Type B pancreatic cell (in vitro differentiated cells): Measurements from ENCODE around the gene NRXN2. TPM values are rescaled to one million over a fixed set of nuclear protein-coding genes. Genes with fewer than 3 reads are reported as not detected.

Experiments
- DNase-seq: peaks from one replicate; pipeline ENCODE4 v3.0.0; 2021; ENCODE audit warnings: mixed read lengths; ENCODE audit not compliant: unreplicated experiment; ENCODE audit errors: extremely low spot score
- H3K27ac Mint-ChIP-seq: 2 replicates; pipeline ENCODE4 v1.8.0; 2021; ENCODE audit warnings: mild to moderate bottlenecking, mixed read lengths
- H3K27me3 Mint-ChIP-seq: 2 replicates; pipeline ENCODE4 v1.8.0; 2021; ENCODE audit warnings: mixed read lengths
- H3K36me3 Mint-ChIP-seq: 2 replicates; pipeline ENCODE4 v1.8.0; 2021; ENCODE audit warnings: mixed read lengths
- H3K4me1 Mint-ChIP-seq: one replicate; pipeline ENCODE4 v1.8.0; 2021; ENCODE audit warnings: mixed read lengths; ENCODE audit not compliant: unreplicated experiment
- H3K4me3 Mint-ChIP-seq: 2 replicates; pipeline ENCODE4 v1.8.0; 2021; ENCODE audit warnings: mild to moderate bottlenecking, mixed read lengths
- H3K9me3 Mint-ChIP-seq: 2 replicates; pipeline ENCODE4 v1.8.0; 2021; ENCODE audit warnings: mixed read lengths
- CTCF ChIP-seq: fragments of 200-600 bp; sonication (generic); conservative IDR thresholded peaks from 2 replicates; pipeline ENCODE4 v1.5.0; 2021; ENCODE audit warnings: antibody characterized with exemption, mild to moderate bottlenecking
- total RNA-seq: library from RNA; stranded (reverse); gene quantifications from 2 replicates; pipeline ENCODE4 v1.2.1, GENCODE V29; 2021; ENCODE audit warnings: low replicate concordance

Gene NRXN2
- total RNA-seq, 1 donor from 2014 or later = 22.1 TPM

DNA sequence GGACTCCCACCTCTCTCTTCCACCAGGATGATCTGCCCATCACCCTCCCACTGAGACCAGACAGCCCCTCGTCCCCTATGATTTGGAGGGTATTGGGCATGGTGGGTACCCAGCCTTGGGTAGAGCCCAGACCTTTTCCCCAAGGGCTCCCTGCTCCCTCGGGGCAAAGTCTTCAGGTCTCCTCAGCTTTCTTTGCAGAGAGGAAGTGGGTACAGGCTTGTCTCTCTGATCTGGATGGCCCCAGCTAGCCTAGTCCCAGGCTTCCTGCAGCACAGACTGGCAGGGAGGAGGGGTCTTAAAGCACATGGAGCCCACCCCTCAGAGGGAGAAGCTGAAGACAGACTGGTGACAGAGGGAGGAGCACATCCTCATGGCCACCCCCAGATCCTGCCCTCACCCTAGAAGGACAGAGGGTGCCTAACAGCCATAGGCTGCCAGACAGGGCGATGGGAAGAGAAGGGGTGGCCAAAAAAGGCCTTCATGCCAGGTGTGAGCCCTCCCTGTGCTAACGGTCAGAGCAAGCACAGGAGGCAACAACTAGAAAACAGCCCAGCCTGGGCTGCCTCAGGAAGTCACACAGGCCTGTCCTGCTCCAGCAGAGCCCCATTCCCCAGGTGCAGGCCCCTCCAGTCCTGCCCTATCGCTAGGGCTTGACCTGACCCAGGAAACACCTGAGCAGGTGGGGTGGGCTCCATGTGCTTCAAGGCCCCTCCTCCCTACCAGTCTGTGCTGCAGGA is 101.5 kb downstream of the NRXN2 start:
- Mint-ChIP-seq H3K9me3 (no peaks in the 10 kb centered on the region), H3K4me1 (peaks cover 18% of the 10 kb centered on the region), H3K27ac (peak overlapping the region; percentile 71), H3K4me3 (no peak overlapping the region), H3K27me3 (no peaks in the 10 kb centered on the region), H3K36me3 (no peaks in the 10 kb centered on the region)
- no peak for DNase-seq
- no peak for TF ChIP-seq CTCF

DNA sequence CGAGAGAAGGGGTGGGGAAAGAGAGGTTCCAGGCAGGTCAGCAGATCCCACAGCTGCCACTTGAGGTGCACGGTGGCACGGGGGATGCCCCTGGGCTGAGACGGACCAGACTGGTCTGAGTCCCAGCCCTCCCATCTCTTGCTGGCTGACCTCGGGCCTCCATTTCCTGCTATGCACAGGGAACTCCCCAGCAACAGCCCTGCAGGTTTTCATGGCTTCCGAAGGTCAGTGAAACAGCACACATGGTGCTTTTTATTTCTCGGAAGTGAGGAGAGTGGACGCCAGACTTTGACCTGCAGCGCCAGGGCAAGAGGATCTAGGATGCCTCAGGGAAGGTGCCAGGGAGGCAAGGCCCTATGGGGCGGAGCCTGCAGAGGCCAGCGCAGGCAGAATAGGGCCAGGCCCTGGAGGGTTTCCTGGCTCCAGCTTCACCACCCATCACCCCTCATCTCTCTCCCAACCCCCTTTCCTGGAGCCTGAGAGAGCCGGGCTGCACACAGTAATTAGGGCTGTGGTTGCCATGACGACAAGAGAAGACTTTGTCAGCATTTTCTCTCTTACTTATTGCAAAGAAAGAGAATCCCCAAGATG is 102.5 kb downstream of the NRXN2 start:
- Mint-ChIP-seq H3K27ac (peak overlapping the region; percentile 71), H3K9me3 (no peaks in the 10 kb centered on the region), H3K36me3 (no peaks in the 10 kb centered on the region), H3K4me3 (peak overlapping the region; percentile 61), H3K4me1 (peaks cover 18% of the 10 kb centered on the region), H3K27me3 (no peaks in the 10 kb centered on the region)
- TF ChIP-seq CTCF = no peak
- DNase-seq = no peak

DNA sequence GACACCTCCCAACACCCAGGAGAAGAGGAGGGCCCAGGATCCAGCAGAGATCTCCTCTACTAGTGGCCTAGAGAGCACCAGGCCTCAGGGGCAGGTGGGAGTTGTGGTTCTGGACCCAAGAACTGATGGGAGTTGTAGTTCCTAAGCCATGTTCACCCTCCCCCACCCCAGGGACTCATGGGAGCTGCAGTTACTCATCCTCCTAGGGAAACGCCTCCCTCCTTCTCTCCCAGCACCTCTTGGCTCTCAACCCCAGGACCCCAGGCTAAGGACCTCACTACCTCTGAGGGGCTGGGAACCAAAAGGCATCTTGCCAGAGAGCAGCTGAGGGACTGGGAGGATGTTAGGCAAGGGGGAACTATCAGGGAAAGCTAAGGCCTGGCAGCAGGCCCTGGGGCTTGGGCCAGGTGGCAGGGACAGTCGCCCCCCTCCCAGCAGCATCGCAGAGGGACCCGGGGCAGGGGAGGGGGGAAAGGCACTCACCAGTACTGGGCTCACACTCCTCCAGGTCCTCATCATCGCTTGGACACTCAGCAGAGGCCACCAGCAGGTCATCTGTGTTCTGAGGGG is 103.1 kb downstream of the NRXN2 start:
- Mint-ChIP-seq H3K27me3 (no peaks in the 10 kb centered on the region), H3K9me3 (no peaks in the 10 kb centered on the region), H3K27ac (peak overlapping the region; percentile 71), H3K4me1 (peaks cover 18% of the 10 kb centered on the region), H3K4me3 (peak overlapping the region; percentile 44), H3K36me3 (peaks cover 3% of the 10 kb centered on the region)
- DNase-seq = no peak
- TF ChIP-seq CTCF = no peak

- Mint-ChIP-seq H3K36me3 (peaks cover 3% of the 10 kb centered on the region), H3K27ac (peak overlapping the region; percentile 71), H3K4me1 (peaks cover 18% of the 10 kb centered on the region), H3K9me3 (no peaks in the 10 kb centered on the region), H3K4me3 (peak overlapping the region; percentile 44), H3K27me3 (no peaks in the 10 kb centered on the region)
- no peak for DNase-seq
- TF ChIP-seq CTCF = no peak
Measured at GRCh38 chr11:64619196-64619595, 103.8 kb downstream of the NRXN2 start.

DNA sequence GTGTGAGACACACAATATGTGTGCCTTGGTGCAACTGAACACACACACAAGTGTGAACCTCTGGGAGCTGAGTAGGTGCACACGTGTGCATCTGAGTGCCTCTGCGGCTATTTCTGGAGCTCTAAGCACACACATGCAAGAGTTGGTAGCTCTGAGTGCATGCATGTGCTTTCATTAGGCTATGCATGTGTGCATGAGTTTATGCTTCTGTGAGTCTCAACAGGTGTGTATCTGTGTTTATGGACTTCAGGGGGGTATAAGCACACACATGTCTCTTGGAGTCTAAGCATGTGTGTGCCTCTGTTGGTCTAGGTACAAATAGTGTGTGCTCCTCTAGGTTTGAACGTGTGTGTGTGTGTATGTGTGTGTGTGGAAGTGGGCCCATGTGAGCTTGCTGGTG is 106.2 kb downstream of the NRXN2 start:
- no peak for DNase-seq
- no peaks in the 10 kb centered on the region for H3K27me3 Mint-ChIP-seq
- H3K4me3 Mint-ChIP-seq = no peak overlapping the region
- H3K27ac Mint-ChIP-seq = no peak overlapping the region
- peaks cover 3% of the 10 kb centered on the region for H3K36me3 Mint-ChIP-seq
- TF ChIP-seq CTCF = no peak
- H3K4me1 Mint-ChIP-seq = peaks cover 18% of the 10 kb centered on the region
- no peaks in the 10 kb centered on the region for H3K9me3 Mint-ChIP-seq
